Activated CD4-positive, alpha-beta T cell treated with anti-CD3 and anti-CD28 coated beads, Interleukin-2, amount 10 ng/mL, durations not matched to agents 7 days and 5 days (primary cell): ENCODE data around the gene CHTF8. TPM values are rescaled to one million over a fixed set of nuclear protein-coding genes. Genes with fewer than 3 reads are reported as not detected.
"Not testable (repeated sequence)": the region's sequence is repeated elsewhere in the genome, so short reads cannot be mapped to it uniquely, and the experiment has no call there.

Experiments used
- CTCF ChIA-PET: fragments of 350-600 bp; sonication (Branson Sonifier 250); formaldehyde crosslinking; loops from one replicate; lab custom pipeline; 2021; ENCODE audit warnings: antibody characterized with exemption; lab: Charles Lee
- POLR2A ChIA-PET: fragments of 350-600 bp; sonication (Branson Sonifier 250); formaldehyde crosslinking; loops from one replicate; lab custom pipeline; 2021; ENCODE audit warnings: antibody characterized with exemption; lab: Charles Lee
- DNase-seq: peaks from one replicate; pipeline ENCODE4 v3.0.0-alpha.2; 2020
- H3K27ac Mint-ChIP-seq: one replicate; pipeline ENCODE4 v1.8.0; 2021; ENCODE audit warnings: mild to moderate bottlenecking, moderate library complexity, mixed read lengths
- H3K27me3 Mint-ChIP-seq: one replicate; pipeline ENCODE4 v1.8.0; 2021; ENCODE audit warnings: mixed read lengths
- H3K36me3 Mint-ChIP-seq: one replicate; pipeline ENCODE4 v1.8.0; 2021; ENCODE audit warnings: low read depth, mixed read lengths
- H3K4me1 Mint-ChIP-seq: one replicate; pipeline ENCODE4 v1.8.0; 2021; ENCODE audit warnings: mixed read lengths
- H3K4me3 Mint-ChIP-seq: one replicate; pipeline ENCODE4 v1.8.0; 2021; ENCODE audit warnings: mild to moderate bottlenecking, moderate library complexity, mixed read lengths
- H3K9me3 Mint-ChIP-seq: one replicate; pipeline ENCODE4 v1.8.0; 2021; ENCODE audit warnings: mixed read lengths
- total RNA-seq, 2 experiments: library from RNA; stranded (reverse); gene quantifications; one replicate each; pipeline ENCODE4 v1.2.3, GENCODE V29; 2021

The CHTF8 gene
- total RNA-seq, 2 experiments from 2014 or later = 132 to 165 TPM

GRCh38 chr16:69165584-69165983 is 33.2 kb upstream of the CHTF8 start:
- POLR2A ChIA-PET = interaction anchor here (0.6 to 1.4 kb wide), 2 partner anchors 21 to 1144 kb away, joined by 4 read pairs; partner anchors contain the start of gene SNTB2
- no peaks in the 10 kb centered on the region for H3K9me3 Mint-ChIP-seq
- DNase-seq = no peak
- no peak overlapping the region for H3K27ac Mint-ChIP-seq
- CTCF ChIA-PET = interaction anchor here (1.5 to 4.7 kb wide), 4 partner anchors 8 to 21 kb away, joined by 5 to 34 read pairs (median 10); partner anchors contain the start of gene SNTB2
- no peaks in the 10 kb centered on the region for H3K27me3 Mint-ChIP-seq
- H3K36me3 Mint-ChIP-seq = peaks cover 64% of the 10 kb centered on the region
- H3K4me3 Mint-ChIP-seq = no peak overlapping the region
- peaks cover 35% of the 10 kb centered on the region for H3K4me1 Mint-ChIP-seq

- H3K4me3 Mint-ChIP-seq = no peak overlapping the region
- CTCF ChIA-PET = interaction anchor here (2.7 kb wide), 1 partner anchor 10 kb away, joined by 7 read pairs; no protein-coding TSS in a partner anchor
- no peaks in the 10 kb centered on the region for H3K27me3 Mint-ChIP-seq
- POLR2A ChIA-PET = no interaction called here
- H3K36me3 Mint-ChIP-seq = peaks cover 60% of the 10 kb centered on the region
- H3K9me3 Mint-ChIP-seq = no peaks in the 10 kb centered on the region
- no peak for DNase-seq
- H3K27ac Mint-ChIP-seq = no peak overlapping the region
- peaks cover 7% of the 10 kb centered on the region for H3K4me1 Mint-ChIP-seq
Observed at GRCh38 chr16:69160192-69160591, 27.8 kb upstream of the CHTF8 start.

GRCh38 chr16:69157196-69157595 is 24.8 kb upstream of the CHTF8 start:
- H3K36me3 Mint-ChIP-seq = peaks cover 61% of the 10 kb centered on the region
- H3K27ac Mint-ChIP-seq = no peak overlapping the region
- CTCF ChIA-PET = interaction anchor here (0.9 to 2.3 kb wide), 4 partner anchors 8 to 129 kb away, joined by 3 to 9 read pairs (median 4); no protein-coding TSS in a partner anchor

GRCh38 chr16:69150146-69150865 is 17.9 kb upstream of the CHTF8 start:
- ChIA-PET POLR2A (no interaction called here), CTCF (interaction anchor here (0.6 to 3.5 kb wide), 17 partner anchors 9 to 671 kb away, joined by 3 to 18 read pairs (median 4); partner anchors contain the start of genes CHTF8, SNTB2 and UTP4)
- Mint-ChIP-seq H3K27ac (no peak overlapping the region), H3K4me1 (no peaks in the 10 kb centered on the region), H3K36me3 (peaks cover 47% of the 10 kb centered on the region), H3K4me3 (no peak overlapping the region), H3K27me3 (no peaks in the 10 kb centered on the region), H3K9me3 (no peaks in the 10 kb centered on the region)
- peak; percentile 76 for DNase-seq

More at GRCh38 chr16:69157196-69157595, 24.8 kb upstream of the CHTF8 start:
- Mint-ChIP-seq H3K4me1 (peaks cover 2% of the 10 kb centered on the region), H3K9me3 (no peaks in the 10 kb centered on the region), H3K4me3 (no peak overlapping the region), H3K27me3 (no peaks in the 10 kb centered on the region)
- POLR2A ChIA-PET = no interaction called here
- DNase-seq = no peak

- H3K4me1 Mint-ChIP-seq, POLR2A ChIA-PET, H3K27me3 Mint-ChIP-seq, H3K9me3 Mint-ChIP-seq, H3K27ac Mint-ChIP-seq, H3K4me3 Mint-ChIP-seq, DNase-seq: not testable (repeated sequence)
- CTCF ChIA-PET = interaction anchor here (0.6 to 3.5 kb wide), 10 partner anchors 9 to 363 kb away, joined by 3 to 18 read pairs (median 5); partner anchors contain the start of genes CHTF8 and UTP4
- H3K36me3 Mint-ChIP-seq = peaks cover 44% of the 10 kb centered on the region
Observed at GRCh38 chr16:69149621-69150020, 17.2 kb upstream of the CHTF8 start.

GRCh38 chr16:69145658-69146057 is 13.3 kb upstream of the CHTF8 start:
- H3K27ac Mint-ChIP-seq = peak overlapping the region; percentile 44
- no peaks in the 10 kb centered on the region for H3K4me1 Mint-ChIP-seq
- DNase-seq = no peak
- H3K4me3 Mint-ChIP-seq = no peak overlapping the region
- POLR2A ChIA-PET = no interaction called here
- no peaks in the 10 kb centered on the region for H3K9me3 Mint-ChIP-seq
- CTCF ChIA-PET = no interaction called here
- H3K27me3 Mint-ChIP-seq = no peaks in the 10 kb centered on the region
- peaks cover 44% of the 10 kb centered on the region for H3K36me3 Mint-ChIP-seq

GRCh38 chr16:69143116-69143515 is 10.7 kb upstream of the CHTF8 start:
- peaks cover 55% of the 10 kb centered on the region for H3K36me3 Mint-ChIP-seq

GRCh38 chr16:69141936-69142335 is 9.5 kb upstream of the CHTF8 start:
- CTCF ChIA-PET = interaction anchor here (1.3 kb wide), 1 partner anchor 43 kb away, joined by 3 read pairs; no protein-coding TSS in a partner anchor
- Mint-ChIP-seq H3K4me1 (peaks cover 6% of the 10 kb centered on the region), H3K27ac (no peak overlapping the region), H3K9me3 (no peaks in the 10 kb centered on the region), H3K36me3 (peaks cover 60% of the 10 kb centered on the region), H3K4me3 (no peak overlapping the region), H3K27me3 (no peaks in the 10 kb centered on the region)
- POLR2A ChIA-PET = no interaction called here
- no peak for DNase-seq

More at GRCh38 chr16:69143116-69143515, 10.7 kb upstream of the CHTF8 start:
- Mint-ChIP-seq H3K27me3 (no peaks in the 10 kb centered on the region), H3K9me3 (no peaks in the 10 kb centered on the region), H3K27ac (no peak overlapping the region), H3K4me3 (no peak overlapping the region), H3K4me1 (no peaks in the 10 kb centered on the region)
- no peak for DNase-seq
- ChIA-PET POLR2A (no interaction called here), CTCF (no interaction called here)

- no peak overlapping the region for H3K4me3 Mint-ChIP-seq
Observed at GRCh38 chr16:69141014-69141413, 8.6 kb upstream of the CHTF8 start.

GRCh38 chr16:69139464-69139863 is 7.1 kb upstream of the CHTF8 start:
- CTCF ChIA-PET = interaction anchor here (0.9 to 1.8 kb wide), 3 partner anchors 11 to 146 kb away, joined by 3 to 5 read pairs (median 3); no protein-coding TSS in a partner anchor
- H3K27me3 Mint-ChIP-seq, DNase-seq, H3K9me3 Mint-ChIP-seq, H3K4me3 Mint-ChIP-seq, POLR2A ChIA-PET, H3K27ac Mint-ChIP-seq: not testable (repeated sequence)
- Mint-ChIP-seq H3K4me1 (peaks cover 19% of the 10 kb centered on the region), H3K36me3 (peaks cover 60% of the 10 kb centered on the region)

More at GRCh38 chr16:69141014-69141413, 8.6 kb upstream of the CHTF8 start:
- no peaks in the 10 kb centered on the region for H3K27me3 Mint-ChIP-seq
- ChIA-PET CTCF (interaction anchor here (0.6 to 1.8 kb wide), 2 partner anchors 9 to 1871 kb away, joined by 5 to 6 read pairs; no protein-coding TSS in a partner anchor), POLR2A (no interaction called here)
- peaks cover 61% of the 10 kb centered on the region for H3K36me3 Mint-ChIP-seq
- peaks cover 13% of the 10 kb centered on the region for H3K4me1 Mint-ChIP-seq
- no peaks in the 10 kb centered on the region for H3K9me3 Mint-ChIP-seq
- no peak overlapping the region for H3K27ac Mint-ChIP-seq
- DNase-seq = no peak

GRCh38 chr16:69138608-69139007 is 6.2 kb upstream of the CHTF8 start:
- no peak overlapping the region for H3K27ac Mint-ChIP-seq
- ChIA-PET CTCF (no interaction called here), POLR2A (no interaction called here)
- H3K27me3 Mint-ChIP-seq = no peaks in the 10 kb centered on the region
- no peaks in the 10 kb centered on the region for H3K9me3 Mint-ChIP-seq
- DNase-seq = no peak
- H3K36me3 Mint-ChIP-seq = peaks cover 64% of the 10 kb centered on the region
- H3K4me1 Mint-ChIP-seq = peaks cover 26% of the 10 kb centered on the region
- H3K4me3 Mint-ChIP-seq = no peak overlapping the region

GRCh38 chr16:69133373-69133954 is 1.1 kb upstream of the CHTF8 start:
- no peaks in the 10 kb centered on the region for H3K27me3 Mint-ChIP-seq
- H3K4me3 Mint-ChIP-seq = peak overlapping the region; percentile 96
- CTCF ChIA-PET = interaction anchor here (0.6 to 2.5 kb wide), 5 partner anchors 10 to 205 kb away, joined by 3 to 11 read pairs (median 4); no protein-coding TSS in a partner anchor
- no peak for DNase-seq
- H3K4me1 Mint-ChIP-seq = peaks cover 58% of the 10 kb centered on the region
- H3K36me3 Mint-ChIP-seq = peaks cover 32% of the 10 kb centered on the region
- POLR2A ChIA-PET = no interaction called here
- peak overlapping the region; percentile 93 for H3K27ac Mint-ChIP-seq
- no peaks in the 10 kb centered on the region for H3K9me3 Mint-ChIP-seq
